ENCODE measurements around the gene NFATC2IP. TPM values are rescaled to one million over a fixed set of nuclear protein-coding genes. Genes with fewer than 3 reads are reported as not detected.
A peak's percentile ranks its signal among the peaks of the same experiment; 100 is the strongest.

NFATC2IP gene
- total and polyA plus RNA-seq, 4 donors: 5.8 to 17.6 (median 11.9) TPM

DNA sequence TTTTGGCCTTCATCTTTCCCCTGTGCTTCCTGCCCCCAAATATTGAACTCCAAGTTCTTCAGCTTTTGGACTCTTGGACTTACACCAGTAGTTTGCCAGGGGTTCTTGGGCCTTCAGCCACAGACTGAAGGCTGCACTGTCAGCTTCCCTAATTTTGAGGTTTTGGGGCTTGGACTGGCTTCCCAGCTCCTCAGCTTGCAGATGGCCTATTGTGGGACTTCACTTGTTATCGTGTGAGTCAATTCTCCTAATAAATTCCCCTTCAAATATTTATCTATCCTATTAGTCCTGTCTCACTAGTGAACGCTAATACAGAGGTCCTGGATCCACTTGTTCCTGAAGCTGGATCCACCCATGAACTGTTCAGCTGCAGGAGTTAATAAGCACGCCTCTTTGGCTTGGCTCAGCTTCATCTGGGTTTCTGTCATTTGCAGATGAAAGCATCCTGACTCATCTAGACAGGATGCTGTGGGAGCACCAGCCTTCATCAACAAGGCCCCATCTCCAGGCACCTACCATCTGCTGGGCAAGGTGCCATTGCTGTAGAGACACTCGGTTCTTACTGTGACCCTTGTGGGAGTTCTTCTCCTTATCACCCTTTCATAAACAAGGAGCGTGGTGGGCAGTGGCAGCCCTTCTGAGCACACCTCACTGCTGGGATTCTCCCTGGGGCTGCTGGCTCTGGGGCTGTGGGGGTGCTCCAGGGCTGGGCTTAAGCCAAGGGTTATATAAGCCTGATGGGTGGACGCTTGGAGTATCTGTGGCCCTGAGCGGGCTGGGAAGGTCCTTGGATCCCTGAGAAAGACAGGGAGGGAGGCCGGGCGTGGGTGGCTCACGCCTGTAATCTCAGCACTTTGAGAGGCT, 57.2 kb downstream of the NFATC2IP start:
- Histone ChIP-seq H3K9ac (ENCODE audit: low read depth in 1 of 2, low read length in 2 of 2) (no peak overlapping the region), H3K9me3 (ENCODE audit: control insufficient read depth in 4 of 4, low read length in 3 of 4) (no peaks in the 10 kb centered on the region), H3K27ac (ENCODE audit: low read depth in 1 of 2, low read length in 2 of 2) (no peak overlapping the region), H3K27me3 (ENCODE audit: control insufficient read depth in 4 of 4, insufficient read depth in 4 of 4, low read length in 3 of 4) (no peaks in the 10 kb centered on the region), H3K4me1 (ENCODE audit: control insufficient read depth in 4 of 4, insufficient read depth in 4 of 4, low read length in 3 of 4) (no peaks in the 10 kb centered on the region), H3K4me3 (ENCODE audit: low read depth in 1 of 3, low read length in 3 of 3) (no peak overlapping the region), H3K36me3 (ENCODE audit: control insufficient read depth in 4 of 4, insufficient read depth in 3 of 4, low read depth in 1 of 4, low read length in 3 of 4) (no peaks in the 10 kb centered on the region)
- no peak for DNase-seq (ENCODE audit: low spot score)
- 79% methylated on average over 10 of the region's 10 CpGs for WGBS
- TF ChIP-seq, protein P1, sequence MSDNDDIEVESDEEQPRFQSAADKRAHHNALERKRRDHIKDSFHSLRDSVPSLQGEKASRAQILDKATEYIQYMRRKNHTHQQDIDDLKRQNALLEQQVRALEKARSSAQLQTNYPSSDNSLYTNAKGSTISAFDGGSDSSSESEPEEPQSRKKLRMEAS (IDR thresholded peaks at IDR 0.05): no peak
- no peak for TF ChIP-seq FOXA1 (IDR thresholded peaks at IDR 0.05)

GRCh38 chr16:29009050-29009837, 58.5 kb downstream of the NFATC2IP start:
- H3K9ac ChIP-seq (ENCODE audit: low read depth in 1 of 2, low read length in 2 of 2): no peak overlapping the region
- no peaks in the 10 kb centered on the region for H3K27me3 ChIP-seq (ENCODE audit: control insufficient read depth in 4 of 4, insufficient read depth in 4 of 4, low read length in 3 of 4)
- peak; percentile 76 for DNase-seq (ENCODE audit: low spot score)
- no peak overlapping the region for H3K27ac ChIP-seq (ENCODE audit: low read depth in 1 of 2, low read length in 2 of 2)
- H3K4me3 ChIP-seq (ENCODE audit: low read depth in 1 of 3, low read length in 3 of 3): no peak overlapping the region
- H3K36me3 ChIP-seq (ENCODE audit: control insufficient read depth in 4 of 4, insufficient read depth in 3 of 4, low read depth in 1 of 4, low read length in 3 of 4): no peaks in the 10 kb centered on the region
- no peaks in the 10 kb centered on the region for H3K9me3 ChIP-seq (ENCODE audit: control insufficient read depth in 4 of 4, low read length in 3 of 4)
- no peak for TF ChIP-seq SP1 (IDR thresholded peaks at IDR 0.05)
- TF ChIP-seq HNF4G (IDR thresholded peaks at IDR 0.05): no peak
- no peak for TF ChIP-seq ZBTB33 (IDR thresholded peaks at IDR 0.05)
- TF ChIP-seq TAF1 (conservative IDR thresholded peaks at IDR 0.05): no peak
- no peak for TF ChIP-seq RXRA (IDR thresholded peaks at IDR 0.05)
- TF ChIP-seq GABPA (IDR thresholded peaks at IDR 0.05 in 1 of 2, conservative IDR thresholded peaks at IDR 0.05 in 1 of 2): no peak
- 70% methylated on average over 14 of the region's 14 CpGs for WGBS
- H3K4me1 ChIP-seq (ENCODE audit: control insufficient read depth in 4 of 4, insufficient read depth in 4 of 4, low read length in 3 of 4): peaks cover 0 to 5% (median 3%) of the 10 kb centered on the region in 4 donors

GRCh38 chr16:29009838-29010166, 59.1 kb downstream of the NFATC2IP start:
- Histone ChIP-seq H3K4me1 (ENCODE audit: control insufficient read depth in 4 of 4, insufficient read depth in 4 of 4, low read length in 3 of 4) (peaks cover 0 to 10% (median 7%) of the 10 kb centered on the region in 4 donors), H3K36me3 (ENCODE audit: control insufficient read depth in 4 of 4, insufficient read depth in 3 of 4, low read depth in 1 of 4, low read length in 3 of 4) (no peaks in the 10 kb centered on the region), H3K4me3 (ENCODE audit: low read depth in 1 of 3, low read length in 3 of 3) (no peak overlapping the region), H3K9ac (ENCODE audit: low read depth in 1 of 2, low read length in 2 of 2) (no peak overlapping the region), H3K27me3 (ENCODE audit: control insufficient read depth in 4 of 4, insufficient read depth in 4 of 4, low read length in 3 of 4) (no peaks in the 10 kb centered on the region), H3K27ac (ENCODE audit: low read depth in 1 of 2, low read length in 2 of 2) (no peak overlapping the region), H3K9me3 (ENCODE audit: control insufficient read depth in 4 of 4, low read length in 3 of 4) (no peaks in the 10 kb centered on the region)
- 97% methylated on average over 2 of the region's 2 CpGs for WGBS
- DNase-seq (ENCODE audit: low spot score): no peak
- TF ChIP-seq FOXA1 (IDR thresholded peaks at IDR 0.05) (no peak), TAF1 (conservative IDR thresholded peaks at IDR 0.05) (no peak)

DNA sequence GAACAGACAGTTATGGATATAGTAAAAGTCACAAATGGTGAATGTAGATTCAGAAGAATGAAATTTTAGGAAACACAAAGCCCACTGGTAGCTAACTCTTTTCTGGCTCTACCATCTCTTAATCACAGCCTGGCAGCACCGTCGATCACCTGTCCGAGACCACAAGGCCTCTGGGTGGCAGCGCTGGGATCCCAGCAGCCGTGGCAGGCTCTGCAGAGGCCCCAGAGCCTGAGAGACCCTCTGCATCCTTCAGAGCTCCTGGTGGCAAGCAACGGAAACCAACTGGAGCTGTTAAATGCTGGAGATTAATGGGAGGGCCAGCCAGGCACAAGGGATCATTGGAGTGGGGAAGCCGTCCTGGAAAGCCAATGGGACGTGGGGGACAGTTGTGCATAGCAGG, 60.4 kb downstream of the NFATC2IP start:
- Histone ChIP-seq H3K9me3 (ENCODE audit: control insufficient read depth in 4 of 4, low read length in 3 of 4) (no peaks in the 10 kb centered on the region), H3K27me3 (ENCODE audit: control insufficient read depth in 4 of 4, insufficient read depth in 4 of 4, low read length in 3 of 4) (no peaks in the 10 kb centered on the region), H3K4me1 (ENCODE audit: control insufficient read depth in 4 of 4, insufficient read depth in 4 of 4, low read length in 3 of 4) (peaks cover 0 to 10% (median 7%) of the 10 kb centered on the region in 4 donors), H3K36me3 (ENCODE audit: control insufficient read depth in 4 of 4, insufficient read depth in 3 of 4, low read depth in 1 of 4, low read length in 3 of 4) (no peaks in the 10 kb centered on the region), H3K4me3 (ENCODE audit: low read depth in 1 of 3, low read length in 3 of 3) (no peak overlapping the region), H3K9ac (ENCODE audit: low read depth in 1 of 2, low read length in 2 of 2) (no peak overlapping the region), H3K27ac (ENCODE audit: low read depth in 1 of 2, low read length in 2 of 2) (no peak overlapping the region)
- DNase-seq (ENCODE audit: low spot score): no peak
- 85% methylated on average over 8 of the region's 8 CpGs for WGBS
- TF ChIP-seq NR2F2 (IDR thresholded peaks at IDR 0.05) (no peak), FOXA2 (IDR thresholded peaks at IDR 0.05) (no peak), JUND (IDR thresholded peaks at IDR 0.05) (no peak), YY1 (IDR thresholded peaks at IDR 0.05) (no peak), SP1 (IDR thresholded peaks at IDR 0.05) (no peak), FOXA1 (IDR thresholded peaks at IDR 0.05) (no peak)
- TF ChIP-seq, protein P1 (IDR thresholded peaks at IDR 0.05): no peak

Measured in liver (tissue), 9 donors.